HL-60 (cell line): ENCODE data around the gene GAP43.

ENCODE experiments used
- DNase-seq, 2 experiments: peaks; one replicate each; pipeline ENCODE4 v3.0.0-alpha.2; 2010 to 2020; ENCODE audit warnings: low read depth in 1 of 2, low spot score in 1 of 2
- H3K27ac ChIP-seq: fragments of 250-450 bp; sonication (Bioruptor Pico); replicated peaks from 2 replicates; pipeline ENCODE4 v1.5.1; 2020; ENCODE audit warnings: mild to moderate bottlenecking, moderate library complexity
- H3K27me3 ChIP-seq: fragments of 250-450 bp; sonication (Bioruptor Pico); 2 replicates; pipeline ENCODE4 v1.5.1; 2021; ENCODE audit warnings: mild to moderate bottlenecking, moderate library complexity; ENCODE audit not compliant: insufficient read depth, poor library complexity, severe bottlenecking
- H3K4me3 ChIP-seq: replicated peaks from 2 replicates; pipeline ENCODE4 v1.5.1; 2011; ENCODE audit warnings: mild to moderate bottlenecking, control low read depth, low read length; ENCODE audit not compliant: insufficient read depth
- GABPA ChIP-seq: IDR thresholded peaks from 2 replicates; pipeline ENCODE4 v1.6.1; 2012; ENCODE audit warnings: low read depth
- POLR2AphosphoS5 ChIP-seq: IDR thresholded peaks from 2 replicates; pipeline ENCODE4 v1.6.1; 2012; ENCODE audit warnings: low read depth
- SPI1 ChIP-seq: IDR thresholded peaks from 2 replicates; pipeline ENCODE4 v1.6.1; 2012; ENCODE audit warnings: low read depth, mild to moderate bottlenecking, borderline replicate concordance
- TF ChIP-seq, protein P1 (sequence below): IDR thresholded peaks from one replicate; pipeline ENCODE4 v1.5.1; 2011; ENCODE audit warnings: low read length, control low read depth, inconsistent platforms; ENCODE audit not compliant: insufficient read depth
- TF ChIP-seq, protein P2 (sequence below): IDR thresholded peaks from 2 replicates; pipeline ENCODE4 v1.6.1; 2012; ENCODE audit warnings: low read depth; ENCODE audit not compliant: insufficient replicate concordance

GAP43 gene

DNA sequence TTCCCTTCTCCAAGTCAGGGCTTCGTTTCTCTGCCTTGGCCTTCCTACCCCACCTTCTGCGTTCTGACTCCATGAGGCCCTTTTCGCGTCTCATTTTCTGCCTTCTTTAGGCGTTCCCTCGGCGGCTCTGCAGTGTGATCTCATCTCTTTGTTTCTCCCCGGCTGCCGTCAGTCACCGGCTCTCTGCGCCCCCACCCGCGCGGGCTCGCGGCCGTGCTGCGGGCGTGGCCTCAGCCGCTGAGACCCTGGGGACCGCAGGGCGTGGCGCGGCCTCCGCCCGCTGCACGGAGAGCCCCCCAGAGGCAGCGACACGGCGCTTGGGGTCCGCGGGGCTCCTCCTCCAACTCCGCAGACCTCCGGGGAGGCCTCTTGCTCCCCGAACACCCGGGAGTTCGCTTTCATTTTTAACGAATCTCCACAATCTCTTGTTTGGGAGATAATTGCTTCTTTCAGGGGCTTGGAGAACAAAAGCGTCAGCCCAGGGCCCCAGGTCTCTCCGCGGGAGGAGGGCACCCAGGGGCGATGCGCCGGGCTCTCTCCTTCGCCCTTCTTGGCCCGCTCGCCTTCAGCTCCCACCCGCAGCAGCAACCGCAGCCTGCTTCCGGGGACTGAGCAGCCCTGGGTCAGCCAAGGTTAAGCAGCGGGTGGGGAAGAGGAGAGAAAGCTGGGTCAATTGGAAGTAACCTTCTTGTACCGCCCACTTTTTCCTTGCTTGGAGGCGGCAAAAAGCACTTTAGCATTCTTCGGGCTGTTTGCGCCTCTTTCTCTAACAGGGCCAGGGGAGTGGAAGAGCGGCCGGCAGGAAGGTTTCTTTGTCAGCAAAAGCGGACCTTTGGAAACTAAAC is 35.2 kb downstream of the GAP43 start:
- Histone ChIP-seq H3K27me3 (peaks cover 12% of the 10 kb centered on the region), H3K27ac (no peak overlapping the region), H3K4me3 (peak overlapping the region; percentile 58)
- peak; percentile 7 to 30 for DNase-seq
- no peak for TF ChIP-seq SPI1
- TF ChIP-seq, protein P1, sequence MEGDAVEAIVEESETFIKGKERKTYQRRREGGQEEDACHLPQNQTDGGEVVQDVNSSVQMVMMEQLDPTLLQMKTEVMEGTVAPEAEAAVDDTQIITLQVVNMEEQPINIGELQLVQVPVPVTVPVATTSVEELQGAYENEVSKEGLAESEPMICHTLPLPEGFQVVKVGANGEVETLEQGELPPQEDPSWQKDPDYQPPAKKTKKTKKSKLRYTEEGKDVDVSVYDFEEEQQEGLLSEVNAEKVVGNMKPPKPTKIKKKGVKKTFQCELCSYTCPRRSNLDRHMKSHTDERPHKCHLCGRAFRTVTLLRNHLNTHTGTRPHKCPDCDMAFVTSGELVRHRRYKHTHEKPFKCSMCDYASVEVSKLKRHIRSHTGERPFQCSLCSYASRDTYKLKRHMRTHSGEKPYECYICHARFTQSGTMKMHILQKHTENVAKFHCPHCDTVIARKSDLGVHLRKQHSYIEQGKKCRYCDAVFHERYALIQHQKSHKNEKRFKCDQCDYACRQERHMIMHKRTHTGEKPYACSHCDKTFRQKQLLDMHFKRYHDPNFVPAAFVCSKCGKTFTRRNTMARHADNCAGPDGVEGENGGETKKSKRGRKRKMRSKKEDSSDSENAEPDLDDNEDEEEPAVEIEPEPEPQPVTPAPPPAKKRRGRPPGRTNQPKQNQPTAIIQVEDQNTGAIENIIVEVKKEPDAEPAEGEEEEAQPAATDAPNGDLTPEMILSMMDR = no peak
- no peak for TF ChIP-seq GABPA
- TF ChIP-seq, protein P2, sequence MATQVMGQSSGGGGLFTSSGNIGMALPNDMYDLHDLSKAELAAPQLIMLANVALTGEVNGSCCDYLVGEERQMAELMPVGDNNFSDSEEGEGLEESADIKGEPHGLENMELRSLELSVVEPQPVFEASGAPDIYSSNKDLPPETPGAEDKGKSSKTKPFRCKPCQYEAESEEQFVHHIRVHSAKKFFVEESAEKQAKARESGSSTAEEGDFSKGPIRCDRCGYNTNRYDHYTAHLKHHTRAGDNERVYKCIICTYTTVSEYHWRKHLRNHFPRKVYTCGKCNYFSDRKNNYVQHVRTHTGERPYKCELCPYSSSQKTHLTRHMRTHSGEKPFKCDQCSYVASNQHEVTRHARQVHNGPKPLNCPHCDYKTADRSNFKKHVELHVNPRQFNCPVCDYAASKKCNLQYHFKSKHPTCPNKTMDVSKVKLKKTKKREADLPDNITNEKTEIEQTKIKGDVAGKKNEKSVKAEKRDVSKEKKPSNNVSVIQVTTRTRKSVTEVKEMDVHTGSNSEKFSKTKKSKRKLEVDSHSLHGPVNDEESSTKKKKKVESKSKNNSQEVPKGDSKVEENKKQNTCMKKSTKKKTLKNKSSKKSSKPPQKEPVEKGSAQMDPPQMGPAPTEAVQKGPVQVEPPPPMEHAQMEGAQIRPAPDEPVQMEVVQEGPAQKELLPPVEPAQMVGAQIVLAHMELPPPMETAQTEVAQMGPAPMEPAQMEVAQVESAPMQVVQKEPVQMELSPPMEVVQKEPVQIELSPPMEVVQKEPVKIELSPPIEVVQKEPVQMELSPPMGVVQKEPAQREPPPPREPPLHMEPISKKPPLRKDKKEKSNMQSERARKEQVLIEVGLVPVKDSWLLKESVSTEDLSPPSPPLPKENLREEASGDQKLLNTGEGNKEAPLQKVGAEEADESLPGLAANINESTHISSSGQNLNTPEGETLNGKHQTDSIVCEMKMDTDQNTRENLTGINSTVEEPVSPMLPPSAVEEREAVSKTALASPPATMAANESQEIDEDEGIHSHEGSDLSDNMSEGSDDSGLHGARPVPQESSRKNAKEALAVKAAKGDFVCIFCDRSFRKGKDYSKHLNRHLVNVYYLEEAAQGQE = no peak
- TF ChIP-seq POLR2AphosphoS5 = no peak

DNA sequence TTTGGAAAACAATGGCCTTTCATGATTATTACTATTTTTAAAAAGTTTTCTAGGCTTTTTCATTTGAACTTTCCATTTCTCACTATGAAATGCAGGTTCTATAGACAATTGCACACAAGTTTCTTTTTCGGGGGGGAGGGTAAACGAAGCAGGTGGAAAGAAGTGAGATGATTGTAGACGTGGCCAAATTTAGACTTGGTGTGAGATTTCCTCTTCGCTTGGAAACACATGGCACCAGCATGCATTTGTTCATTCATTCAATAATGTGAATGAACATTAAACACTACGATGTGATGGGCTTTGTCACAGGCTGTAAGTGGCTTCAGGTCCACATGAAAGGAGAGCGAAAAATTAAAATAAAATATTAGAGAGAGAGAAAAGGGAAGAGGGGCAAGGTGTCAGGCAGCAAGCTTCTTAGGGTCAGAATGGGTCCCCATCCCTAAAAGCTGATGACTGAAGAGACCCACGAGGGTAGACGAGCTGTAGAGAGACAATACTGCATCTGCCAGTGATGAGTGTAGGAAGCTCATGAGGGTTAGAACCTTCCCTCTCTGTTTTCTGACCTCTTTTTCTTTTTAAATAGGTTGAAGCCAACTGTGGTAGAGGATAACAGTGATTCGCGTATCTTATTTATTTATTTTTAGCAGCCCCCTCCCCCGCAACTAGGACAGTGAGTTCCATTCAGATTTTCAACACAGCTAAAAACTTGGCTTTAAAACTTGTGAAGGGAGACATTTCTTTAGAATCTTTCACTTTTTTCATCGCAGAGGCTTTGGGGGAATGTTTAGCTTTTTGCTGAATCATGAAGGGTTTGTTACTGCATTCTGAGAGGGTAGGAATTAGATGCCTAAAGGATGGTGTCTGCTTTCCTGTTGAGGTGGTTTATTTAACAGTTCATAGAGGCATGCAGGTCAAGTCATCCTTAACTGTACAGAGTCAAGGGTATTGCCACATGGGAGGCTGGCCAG is 36.2 kb downstream of the GAP43 start:
- Histone ChIP-seq H3K4me3 (peak overlapping the region; percentile 58), H3K27me3 (peaks cover 12% of the 10 kb centered on the region), H3K27ac (no peak overlapping the region)
- no peak for DNase-seq
- TF ChIP-seq POLR2AphosphoS5 (no peak), SPI1 (no peak), GABPA (no peak)
- TF ChIP-seq, protein P2 = no peak
- TF ChIP-seq, protein P1 = no peak

GRCh38 chr3:115660646-115661337 is 37.5 kb downstream of the GAP43 start:
- no peak for DNase-seq
- H3K27ac ChIP-seq = no peak overlapping the region
- H3K4me3 ChIP-seq = no peak overlapping the region
- peaks cover 12% of the 10 kb centered on the region for H3K27me3 ChIP-seq
- no peak for TF ChIP-seq GABPA
- TF ChIP-seq SPI1 = no peak

- Histone ChIP-seq H3K27me3 (peaks cover 12% of the 10 kb centered on the region), H3K27ac (no peak overlapping the region), H3K4me3 (no peak overlapping the region)
- no peak for DNase-seq
- TF ChIP-seq SPI1 (no peak), POLR2AphosphoS5 (no peak), GABPA (no peak)
- TF ChIP-seq, protein P1 = no peak
- TF ChIP-seq, protein P2 = no peak
These were observed 39.0 kb downstream of the GAP43 start for GRCh38 chr3:115662356-115662755.
